ENCODE measurements around the gene UQCC5. TPM values are rescaled to one million over a fixed set of nuclear protein-coding genes. Genes with fewer than 3 reads are reported as not detected.

Gene UQCC5
- polyA plus RNA-seq, 2 of the 4 experiments (the other 2 are of a cell fraction) = 11.7 to 63.3 TPM

- peak in 1 of 2 experiments; percentile 58; a peak in 3 of 6 replicates for ATAC-seq
- no peak overlapping the region for H3K4me3 ChIP-seq
- FAIRE-seq = no peak
- TF ChIP-seq, protein P1, sequence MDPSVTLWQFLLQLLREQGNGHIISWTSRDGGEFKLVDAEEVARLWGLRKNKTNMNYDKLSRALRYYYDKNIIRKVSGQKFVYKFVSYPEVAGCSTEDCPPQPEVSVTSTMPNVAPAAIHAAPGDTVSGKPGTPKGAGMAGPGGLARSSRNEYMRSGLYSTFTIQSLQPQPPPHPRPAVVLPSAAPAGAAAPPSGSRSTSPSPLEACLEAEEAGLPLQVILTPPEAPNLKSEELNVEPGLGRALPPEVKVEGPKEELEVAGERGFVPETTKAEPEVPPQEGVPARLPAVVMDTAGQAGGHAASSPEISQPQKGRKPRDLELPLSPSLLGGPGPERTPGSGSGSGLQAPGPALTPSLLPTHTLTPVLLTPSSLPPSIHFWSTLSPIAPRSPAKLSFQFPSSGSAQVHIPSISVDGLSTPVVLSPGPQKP (IDR thresholded peaks at IDR 0.05; ENCODE audit: low read depth, low read length) = no peak
- no peak for TF ChIP-seq ZC3H11A (IDR thresholded peaks at IDR 0.05)
- POLR2A ChIA-PET = interaction anchor here (1.6 kb wide), 1 partner anchor 16 kb away, joined by 7 read pairs; the partner anchor contains the start of gene UQCC5
- H3K27ac ChIP-seq = 0 out of 6 replicates have a peak overlapping the region, but pooled peaks of 1 of the 2 experiments have one; percentile 40
- H3K4me1 ChIP-seq = peaks cover 9% of the 10 kb centered on the region; the same call in 1 of the 3 replicates
- H3K4me2 ChIP-seq = no peak overlapping the region
- 4% methylated on average over 3 of the region's 3 CpGs for WGBS (ENCODE audit: missing lambda C conversion rate)
- CTCF ChIA-PET = interaction anchor here (1.8 kb wide), 1 partner anchor 80 kb away, joined by 4 read pairs; no protein-coding TSS in a partner anchor
- no peaks in the 10 kb centered on the region for H3K9me3 ChIP-seq
- peak in 1 of 2 experiments; percentile 10 for DNase-seq (ENCODE audit: low read depth in 1 of 2, low spot score in 1 of 2)
These were observed 15.7 kb downstream of the UQCC5 start for GRCh38 chr3:52552089-52552488.

DNA sequence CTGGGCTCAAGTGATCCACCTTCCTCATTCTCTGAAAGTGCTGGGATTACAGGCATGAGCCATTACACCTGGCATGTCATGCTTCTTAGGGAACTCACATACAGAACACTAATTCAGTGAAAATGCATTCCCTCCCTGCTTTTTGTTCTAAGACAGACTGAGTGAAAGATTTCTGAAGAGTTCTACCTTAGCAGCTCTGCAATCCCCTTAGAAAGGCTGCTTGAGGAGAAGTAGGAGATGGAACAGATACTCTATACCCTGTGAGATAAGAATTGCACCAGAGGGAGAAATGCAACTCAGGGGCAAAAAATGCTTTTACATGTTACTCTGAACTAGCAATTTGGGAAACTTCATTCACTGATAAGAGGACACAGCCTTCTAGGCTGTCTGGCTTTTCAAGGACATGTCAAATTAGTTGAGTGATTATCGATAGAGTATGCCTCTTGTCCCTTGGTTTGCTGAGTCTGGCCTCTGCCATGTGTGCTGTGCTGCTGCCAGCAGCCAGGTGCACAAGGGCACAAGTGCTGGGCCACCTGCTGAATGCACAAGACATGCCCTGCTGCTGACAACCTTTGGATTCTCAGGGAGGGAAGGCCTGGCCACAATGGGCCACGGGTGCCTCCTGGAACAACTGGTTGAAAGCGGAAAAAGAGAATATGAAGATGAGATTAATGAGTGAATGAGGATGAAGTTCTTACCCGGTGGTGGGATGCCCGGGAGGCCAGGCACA is 17.8 kb downstream of the UQCC5 start:
- Histone ChIP-seq H3K4me1 (peaks cover 9% of the 10 kb centered on the region; the same call in 1 of the 3 replicates), H3K9me3 (no peaks in the 10 kb centered on the region), H3K4me3 (no peak overlapping the region), H3K4me2 (no peak overlapping the region), H3K27ac (no peak overlapping the region)
- TF ChIP-seq FOSL2 (IDR thresholded peaks at IDR 0.05) (no peak), FOSL2 (CRISPR knock-in tag; IDR thresholded peaks at IDR 0.05) (no peak), MYC (IDR thresholded peaks at IDR 0.05; ENCODE audit: borderline replicate concordance, low read length) (no peak), RAD21 (conservative IDR thresholded peaks at IDR 0.05 in 1 of 2, IDR thresholded peaks at IDR 0.05 in 1 of 2) (no peak), RNF2 (IDR thresholded peaks at IDR 0.05; ENCODE audit: borderline replicate concordance, low read depth) (no peak), KDM5A (IDR thresholded peaks at IDR 0.05) (no peak)
- TF ChIP-seq, protein P2, sequence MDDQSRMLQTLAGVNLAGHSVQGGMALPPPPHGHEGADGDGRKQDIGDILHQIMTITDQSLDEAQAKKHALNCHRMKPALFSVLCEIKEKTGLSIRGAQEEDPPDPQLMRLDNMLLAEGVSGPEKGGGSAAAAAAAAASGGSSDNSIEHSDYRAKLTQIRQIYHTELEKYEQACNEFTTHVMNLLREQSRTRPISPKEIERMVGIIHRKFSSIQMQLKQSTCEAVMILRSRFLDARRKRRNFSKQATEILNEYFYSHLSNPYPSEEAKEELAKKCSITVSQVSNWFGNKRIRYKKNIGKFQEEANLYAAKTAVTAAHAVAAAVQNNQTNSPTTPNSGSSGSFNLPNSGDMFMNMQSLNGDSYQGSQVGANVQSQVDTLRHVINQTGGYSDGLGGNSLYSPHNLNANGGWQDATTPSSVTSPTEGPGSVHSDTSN (IDR thresholded peaks at IDR 0.05) = no peak
- TF ChIP-seq, protein P1 (IDR thresholded peaks at IDR 0.05; ENCODE audit: low read depth, low read length) = no peak
- 85% methylated on average over 5 of the region's 5 CpGs for WGBS (ENCODE audit: missing lambda C conversion rate)
- POLR2A ChIA-PET = no interaction called here
- ATAC-seq (no peak), DNase-seq (ENCODE audit: low read depth in 1 of 2, low spot score in 1 of 2) (no peak), FAIRE-seq (no peak)
- CTCF ChIA-PET = interaction anchor here (0.6 kb wide), 1 partner anchor 8 kb away, joined by 3 read pairs; no protein-coding TSS in a partner anchor

- DNase-seq (ENCODE audit: low read depth in 1 of 2, low spot score in 1 of 2) = no peak
- ChIA-PET CTCF (no interaction called here), POLR2A (no interaction called here)
- peaks cover 9% of the 10 kb centered on the region; the same call in 1 of the 3 replicates for H3K4me1 ChIP-seq
- no peak overlapping the region for H3K27ac ChIP-seq
- WGBS (ENCODE audit: missing lambda C conversion rate) = 81% methylated on average over 1 of the region's 1 CpG
- no peak overlapping the region for H3K4me2 ChIP-seq
- TF ChIP-seq CHD4 (IDR thresholded peaks at IDR 0.05; ENCODE audit: borderline replicate concordance) = no peak
- no peak for TF ChIP-seq NR3C1 (IDR thresholded peaks at IDR 0.05)
- no peak for TF ChIP-seq USF2 (IDR thresholded peaks at IDR 0.05)
- TF ChIP-seq, protein P3, sequence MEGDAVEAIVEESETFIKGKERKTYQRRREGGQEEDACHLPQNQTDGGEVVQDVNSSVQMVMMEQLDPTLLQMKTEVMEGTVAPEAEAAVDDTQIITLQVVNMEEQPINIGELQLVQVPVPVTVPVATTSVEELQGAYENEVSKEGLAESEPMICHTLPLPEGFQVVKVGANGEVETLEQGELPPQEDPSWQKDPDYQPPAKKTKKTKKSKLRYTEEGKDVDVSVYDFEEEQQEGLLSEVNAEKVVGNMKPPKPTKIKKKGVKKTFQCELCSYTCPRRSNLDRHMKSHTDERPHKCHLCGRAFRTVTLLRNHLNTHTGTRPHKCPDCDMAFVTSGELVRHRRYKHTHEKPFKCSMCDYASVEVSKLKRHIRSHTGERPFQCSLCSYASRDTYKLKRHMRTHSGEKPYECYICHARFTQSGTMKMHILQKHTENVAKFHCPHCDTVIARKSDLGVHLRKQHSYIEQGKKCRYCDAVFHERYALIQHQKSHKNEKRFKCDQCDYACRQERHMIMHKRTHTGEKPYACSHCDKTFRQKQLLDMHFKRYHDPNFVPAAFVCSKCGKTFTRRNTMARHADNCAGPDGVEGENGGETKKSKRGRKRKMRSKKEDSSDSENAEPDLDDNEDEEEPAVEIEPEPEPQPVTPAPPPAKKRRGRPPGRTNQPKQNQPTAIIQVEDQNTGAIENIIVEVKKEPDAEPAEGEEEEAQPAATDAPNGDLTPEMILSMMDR (IDR thresholded peaks at IDR 0.05) = no peak
- no peak for TF ChIP-seq TFCP2L1 (CRISPR knock-in tag; IDR thresholded peaks at IDR 0.05)
- TF ChIP-seq POLR2A (IDR thresholded peaks at IDR 0.05; ENCODE audit: low read length) = no peak
- no peak for TF ChIP-seq HOXB13 (CRISPR knock-in tag; IDR thresholded peaks at IDR 0.05; ENCODE audit: low read depth)
- no peaks in the 10 kb centered on the region for H3K9me3 ChIP-seq
- no peak for ATAC-seq
- no peak for FAIRE-seq
- H3K4me3 ChIP-seq = no peak overlapping the region
These were observed 18.7 kb downstream of the UQCC5 start for GRCh38 chr3:52555056-52555455.
